DOHH2 (cell line): ENCODE measurements around the gene EVPL.

Experiments used
- H3F3A ChIP-seq: fragments of 200-600 bp; sonication (generic), shearing (Covaris generic); 2 replicates; pipeline ENCODE4 v1.6.0; 2016; ENCODE audit warnings: antibody characterized with exemption, mild to moderate bottlenecking; ENCODE audit not compliant: control insufficient read depth, insufficient read depth
- H3K27ac ChIP-seq: fragments of 200-600 bp; sonication (generic); 2 replicates; pipeline ENCODE4 v1.5.1; 2014; ENCODE audit warnings: low read depth, mild to moderate bottlenecking, low read length, moderate library complexity
- H3K27me3 ChIP-seq: fragments of 200-600 bp; sonication (generic); 2 replicates; pipeline ENCODE4 v1.6.1; 2014; ENCODE audit warnings: mild to moderate bottlenecking, low read length, mixed read lengths; ENCODE audit not compliant: control insufficient read depth
- H3K36me3 ChIP-seq: fragments of 200-600 bp; sonication (generic); 2 replicates; pipeline ENCODE4 v1.6.1; 2014; ENCODE audit warnings: mild to moderate bottlenecking, low read length, moderate library complexity, mixed read lengths; ENCODE audit not compliant: control insufficient read depth
- H3K4me1 ChIP-seq: fragments of 200-600 bp; sonication (generic); 2 replicates; pipeline ENCODE4 v1.6.1; 2014; ENCODE audit warnings: mild to moderate bottlenecking, low read length, mixed read lengths; ENCODE audit not compliant: control insufficient read depth
- H3K4me2 ChIP-seq: fragments of 200-600 bp; sonication (generic); 2 replicates; pipeline ENCODE4 v1.6.0; 2014; ENCODE audit warnings: mild to moderate bottlenecking, low read length, moderate library complexity
- H3K4me3 ChIP-seq: fragments of 200-600 bp; sonication (generic); 2 replicates; pipeline ENCODE4 v1.5.1; 2014; ENCODE audit warnings: mild to moderate bottlenecking, low read length, mixed read lengths
- H3K79me2 ChIP-seq: fragments of 200-600 bp; sonication (generic); 2 replicates; pipeline ENCODE4 v1.6.1; 2014; ENCODE audit warnings: mild to moderate bottlenecking, low read length, mixed read lengths; ENCODE audit not compliant: control insufficient read depth
- H3K9me2 ChIP-seq: fragments of 200-600 bp; sonication (generic); replicated peaks from 2 replicates; pipeline ENCODE4 v1.6.1; 2014; ENCODE audit warnings: mild to moderate bottlenecking, low read length, mixed read lengths; ENCODE audit not compliant: control insufficient read depth
- H3K9me3 ChIP-seq: fragments of 200-600 bp; sonication (generic); 2 replicates; pipeline ENCODE4 v1.6.1; 2014; ENCODE audit warnings: antibody characterized with exemption, low read length, mixed read lengths; ENCODE audit not compliant: control insufficient read depth, insufficient read depth
- H4K20me1 ChIP-seq: fragments of 200-600 bp; sonication (generic); 2 replicates; pipeline ENCODE4 v1.6.0; 2014; ENCODE audit warnings: low read depth, mild to moderate bottlenecking, antibody characterized with exemption, low read length, moderate library complexity; ENCODE audit not compliant: control insufficient read depth, insufficient read depth
- CTCF ChIP-seq: fragments of 200-600 bp; sonication (generic); IDR thresholded peaks from one replicate; pipeline ENCODE4 v1.5.1; 2014; ENCODE audit warnings: antibody characterized with exemption, mild to moderate bottlenecking, low read depth, low read length; ENCODE audit not compliant: poor library complexity, severe bottlenecking
- EZH2phosphoT487 ChIP-seq: fragments of 200-600 bp; sonication (generic); IDR thresholded peaks from 2 replicates; pipeline ENCODE4 v1.6.1; 2017; ENCODE audit warnings: borderline replicate concordance, mild to moderate bottlenecking, antibody characterized with exemption, low read length, moderate library complexity, mixed read lengths

EVPL gene

GRCh38 chr17:76003915-76004314, 23.2 kb downstream of the EVPL start:
- Histone ChIP-seq H3K9me2 (no peaks in the 10 kb centered on the region), H3K4me2 (no peak overlapping the region), H3K36me3 (0 out of 2 replicates have a peak, but pooled peaks cover 6% of the 10 kb centered on the region), H3K79me2 (no peaks in the 10 kb centered on the region), H3K9me3 (no peaks in the 10 kb centered on the region), H3K4me3 (no peak overlapping the region), H4K20me1 (no peaks in the 10 kb centered on the region), H3K27me3 (no peaks in the 10 kb centered on the region), H3F3A (no peaks in the 10 kb centered on the region), H3K4me1 (peaks cover 3% of the 10 kb centered on the region; the same call in 1 of the 2 replicates), H3K27ac (no peak overlapping the region)
- no peak for TF ChIP-seq CTCF
- TF ChIP-seq EZH2phosphoT487: no peak

GRCh38 chr17:76002100-76002499, 25.0 kb downstream of the EVPL start:
- no peaks in the 10 kb centered on the region for H3F3A ChIP-seq
- H3K27ac ChIP-seq: no peak overlapping the region
- H3K27me3 ChIP-seq: no peaks in the 10 kb centered on the region
- no peak for TF ChIP-seq EZH2phosphoT487
- H3K4me1 ChIP-seq: peaks cover 3% of the 10 kb centered on the region; the same call in 1 of the 2 replicates
- H3K4me2 ChIP-seq: no peak overlapping the region
- H3K9me3 ChIP-seq: no peaks in the 10 kb centered on the region
- H3K36me3 ChIP-seq: 0 out of 2 replicates have a peak, but pooled peaks cover 6% of the 10 kb centered on the region
- H3K4me3 ChIP-seq: no peak overlapping the region
- no peaks in the 10 kb centered on the region for H3K79me2 ChIP-seq
- no peaks in the 10 kb centered on the region for H3K9me2 ChIP-seq
- H4K20me1 ChIP-seq: no peaks in the 10 kb centered on the region

GRCh38 chr17:76000755-76001521, 26.2 kb downstream of the EVPL start, which contains the start of gene CDK3:
TSS of gene CDK3 (plus strand) at chr17:76000855. CDS start at chr17:76001426, 571 bp downstream.
- no peaks in the 10 kb centered on the region for H3K9me3 ChIP-seq
- H3K36me3 ChIP-seq: 0 out of 2 replicates have a peak, but pooled peaks cover 6% of the 10 kb centered on the region
- no peaks in the 10 kb centered on the region for H3K79me2 ChIP-seq
- no peaks in the 10 kb centered on the region for H3K27me3 ChIP-seq
- TF ChIP-seq EZH2phosphoT487 (no peak), CTCF (peak; percentile 41)
- no peak within 1 kb of the TSS for H3K27ac ChIP-seq
- no peak within 1 kb of the TSS for H3K4me3 ChIP-seq
- H3F3A ChIP-seq: no peaks in the 10 kb centered on the region
- H3K4me2 ChIP-seq: no peak within 1 kb of the TSS
- H3K9me2 ChIP-seq: no peaks in the 10 kb centered on the region
- peaks cover 3% of the 10 kb centered on the region; the same call in 1 of the 2 replicates for H3K4me1 ChIP-seq
- no peaks in the 10 kb centered on the region for H4K20me1 ChIP-seq

- peaks cover 3% of the 10 kb centered on the region; the same call in 1 of the 2 replicates for H3K4me1 ChIP-seq
- no peak overlapping the region for H3K4me2 ChIP-seq
- H3F3A ChIP-seq: no peaks in the 10 kb centered on the region
Measured at GRCh38 chr17:76000016-76000754, 26.9 kb downstream of the EVPL start.

More at GRCh38 chr17:76000016-76000754, 26.9 kb downstream of the EVPL start:
- H3K79me2 ChIP-seq: no peaks in the 10 kb centered on the region
- no peaks in the 10 kb centered on the region for H4K20me1 ChIP-seq
- no peak overlapping the region for H3K27ac ChIP-seq
- TF ChIP-seq EZH2phosphoT487: no peak
- TF ChIP-seq CTCF: peak; percentile 89
- 0 out of 2 replicates have a peak, but pooled peaks cover 6% of the 10 kb centered on the region for H3K36me3 ChIP-seq
- H3K27me3 ChIP-seq: no peaks in the 10 kb centered on the region
- H3K4me3 ChIP-seq: no peak overlapping the region
- H3K9me3 ChIP-seq: no peaks in the 10 kb centered on the region
- H3K9me2 ChIP-seq: no peaks in the 10 kb centered on the region
